A673 (cell line): ENCODE results near the gene ZSCAN26.

ENCODE experiments used
- CTCF ChIP-seq: fragments of 300-800, 200-600 bp; sonication (generic); conservative IDR thresholded peaks from 2 replicates; pipeline ENCODE4 v1.5.1; 2017; ENCODE audit warnings: low read depth, mild to moderate bottlenecking, antibody characterized with exemption, low read length, moderate library complexity, mixed read lengths
- EZH2 ChIP-seq: fragments of 200-600 bp; sonication (generic); IDR thresholded peaks from 2 replicates; pipeline ENCODE4 v1.6.1; 2017; ENCODE audit warnings: borderline replicate concordance, low read depth, mild to moderate bottlenecking, mixed read lengths, antibody characterized with exemption, low read length; ENCODE audit not compliant: poor library complexity, severe bottlenecking

- TF ChIP-seq CTCF (no peak), EZH2 (no peak)
Measured at GRCh38 chr6:28245206-28245941, 21.6 kb upstream of the ZSCAN26 start.
